CD4-positive, alpha-beta T cell treated with Interleukin-15 for 4 hours (primary cell): ENCODE results near the gene PFKFB4.
"Not testable (repeated sequence)": the region's sequence is repeated elsewhere in the genome, so short reads cannot be mapped to it uniquely, and the experiment has no call there.

Experiments
- DNase-seq: peaks from one replicate; pipeline ENCODE4 v3.0.0-alpha.2; 2020; ENCODE audit warnings: low spot score

Gene PFKFB4

DNA sequence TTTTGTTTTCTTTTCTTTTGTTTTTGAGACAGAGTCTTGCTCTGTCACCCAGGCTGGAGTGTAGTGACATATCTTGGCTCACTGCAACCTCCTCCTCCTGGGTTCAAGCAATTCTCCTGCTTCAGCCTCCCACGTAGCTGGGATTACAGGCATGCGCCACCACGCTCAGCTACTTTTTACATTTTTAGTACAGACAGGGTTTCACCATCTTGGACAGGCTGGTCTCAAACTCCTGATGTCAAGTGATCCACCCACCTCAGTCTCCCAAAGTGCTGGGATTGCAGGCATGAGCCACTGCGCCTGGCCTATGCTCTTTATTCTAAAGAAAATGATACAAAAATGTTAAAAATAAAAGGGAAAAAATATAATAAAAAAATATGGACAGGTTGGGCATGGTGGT, 25.9 kb downstream of the PFKFB4 start:
- not testable (repeated sequence) for DNase-seq

GRCh38 chr3:48528754-48529153, 27.8 kb downstream of the PFKFB4 start:
- DNase-seq: no peak

- no peak for DNase-seq
Observed at GRCh38 chr3:48528048-48528447, 28.6 kb downstream of the PFKFB4 start.

GRCh38 chr3:48524970-48525369, 31.6 kb downstream of the PFKFB4 start:
- no peak for DNase-seq

- no peak for DNase-seq
Observed at GRCh38 chr3:48521635-48522034, 35.0 kb downstream of the PFKFB4 start.

DNA sequence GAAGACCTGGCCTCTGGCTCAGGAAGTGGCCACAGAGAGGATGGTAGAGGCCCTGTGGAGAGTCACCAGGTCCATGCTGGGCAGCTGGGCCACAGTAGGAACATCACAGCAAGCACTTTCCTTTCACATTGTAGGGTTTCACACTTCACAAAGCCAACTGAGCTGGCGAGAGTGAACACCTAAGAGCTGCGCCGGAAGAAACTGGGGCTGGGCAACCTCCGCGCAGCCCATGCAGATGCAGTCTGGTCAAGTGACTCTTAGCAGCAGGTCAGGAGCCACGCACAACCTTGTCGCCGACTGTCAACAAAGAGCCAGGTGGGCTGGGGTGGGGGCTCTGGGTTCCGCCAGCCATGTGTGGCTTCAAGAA, 37.3 kb downstream of the PFKFB4 start:
- no peak for DNase-seq

GRCh38 chr3:48518638-48519276, 37.8 kb downstream of the PFKFB4 start:
- DNase-seq: no peak

- DNase-seq: no peak
Observed at GRCh38 chr3:48518069-48518468, 38.5 kb downstream of the PFKFB4 start.

DNA sequence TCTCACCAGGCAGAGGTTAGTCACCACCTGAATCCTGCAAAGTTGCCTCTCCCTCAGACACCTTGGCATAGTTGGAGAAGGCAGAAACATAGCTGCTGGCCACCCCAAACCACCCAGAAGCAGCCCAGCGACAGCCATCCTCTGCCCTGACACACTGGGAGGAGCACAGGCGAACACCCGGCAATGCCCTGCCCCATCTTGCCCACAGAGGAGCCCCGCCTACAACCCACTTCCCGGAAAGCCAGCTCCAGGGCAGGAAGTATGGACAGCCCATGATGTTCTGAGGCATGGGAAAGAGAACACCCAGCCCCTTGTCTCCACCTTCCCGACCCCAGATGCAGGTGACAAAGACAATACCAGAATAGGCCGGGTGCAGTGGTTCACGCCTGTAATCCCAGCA, 40.0 kb downstream of the PFKFB4 start:
- DNase-seq: peak; percentile 17

- peak; percentile 51 for DNase-seq
Observed at GRCh38 chr3:48514431-48515227, 42.0 kb downstream of the PFKFB4 start.

- DNase-seq: no peak
Observed at GRCh38 chr3:48511551-48511950, 45.1 kb downstream of the PFKFB4 start.

GRCh38 chr3:48507256-48508061, 49.1 kb downstream of the PFKFB4 start:
- peak; percentile 82 for DNase-seq

- DNase-seq: no peak
Observed at GRCh38 chr3:48505968-48506504, 50.6 kb downstream of the PFKFB4 start.

- DNase-seq: no peak
Observed at GRCh38 chr3:48505146-48505545, 51.5 kb downstream of the PFKFB4 start.

DNA sequence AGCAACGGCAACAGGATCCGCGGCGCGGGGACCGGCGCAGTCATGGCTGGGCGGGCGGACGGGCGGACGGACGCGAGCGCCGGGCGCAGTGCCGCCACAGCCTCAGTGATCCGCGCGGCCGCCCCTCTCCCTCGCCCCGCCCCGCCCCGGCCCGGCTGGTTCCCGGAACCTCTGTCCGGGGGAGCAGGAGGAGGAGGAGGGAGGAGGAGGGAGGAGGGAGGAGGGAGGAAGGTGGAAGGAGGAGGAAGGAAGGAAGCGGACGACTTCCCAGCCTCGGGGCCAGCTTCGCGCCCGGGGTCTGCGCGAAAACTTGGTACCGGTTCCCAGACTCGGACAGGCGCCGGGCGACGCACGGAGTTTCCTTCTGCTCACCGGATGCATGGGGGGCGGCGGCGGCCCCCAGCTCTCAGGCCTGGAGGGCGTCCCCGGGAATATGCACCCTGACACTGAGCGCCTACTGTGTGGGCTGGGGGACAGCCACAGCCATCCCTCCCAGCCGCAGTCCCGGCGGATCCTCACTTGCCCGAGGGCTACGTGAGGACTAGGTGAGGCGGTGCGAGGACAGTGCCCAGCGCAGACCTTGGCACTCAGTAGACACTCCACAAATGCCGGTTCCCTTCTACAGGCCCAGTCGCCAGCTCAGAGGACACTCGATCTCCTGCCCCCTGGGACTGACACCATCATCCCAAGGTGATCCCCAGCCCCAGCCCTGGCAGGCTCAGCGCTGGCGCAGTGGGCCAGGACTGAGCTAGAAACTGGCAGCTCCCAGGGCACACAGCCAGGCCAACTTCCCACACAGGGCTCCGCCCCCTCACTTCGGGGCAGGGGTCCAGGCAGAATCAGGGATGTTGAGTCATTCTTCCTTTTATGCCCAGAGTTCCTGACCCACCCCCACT, 52.3 kb downstream of the PFKFB4 start, which contains the start of gene SHISA5:
Gene SHISA5 (minus strand): TSS at position 124 of the 896 bp plus-strand sequence. CDS start 80 bp downstream, at position 44.
- DNase-seq: peak; percentile 44

- no peak for DNase-seq
Observed at GRCh38 chr3:48503401-48504050, 53.1 kb downstream of the PFKFB4 start.

- DNase-seq: no peak
Observed at GRCh38 chr3:48502728-48503168, 53.9 kb downstream of the PFKFB4 start.

GRCh38 chr3:48502121-48502520, 54.5 kb downstream of the PFKFB4 start:
- no peak for DNase-seq

DNA sequence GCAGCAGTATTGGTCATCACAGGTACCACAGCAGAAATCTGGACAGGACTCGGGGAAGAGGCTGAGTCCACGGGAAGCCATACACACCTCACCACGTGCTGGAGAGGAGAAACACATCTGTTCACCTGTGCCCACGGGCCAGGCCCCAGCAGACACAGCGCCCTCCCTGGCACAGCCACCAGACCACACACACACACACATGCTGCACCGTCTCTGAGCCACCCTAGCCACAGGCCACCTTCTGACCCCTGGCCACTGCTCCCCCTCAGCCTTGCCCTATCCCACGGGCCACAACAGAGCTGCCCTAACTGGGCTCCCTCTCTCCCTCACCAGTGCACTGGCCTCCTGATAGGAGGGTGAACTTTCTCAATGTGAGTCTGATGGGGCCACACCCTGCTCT, 55.4 kb downstream of the PFKFB4 start:
- no peak for DNase-seq

GRCh38 chr3:48500656-48501055, 55.9 kb downstream of the PFKFB4 start:
- DNase-seq: no peak

DNA sequence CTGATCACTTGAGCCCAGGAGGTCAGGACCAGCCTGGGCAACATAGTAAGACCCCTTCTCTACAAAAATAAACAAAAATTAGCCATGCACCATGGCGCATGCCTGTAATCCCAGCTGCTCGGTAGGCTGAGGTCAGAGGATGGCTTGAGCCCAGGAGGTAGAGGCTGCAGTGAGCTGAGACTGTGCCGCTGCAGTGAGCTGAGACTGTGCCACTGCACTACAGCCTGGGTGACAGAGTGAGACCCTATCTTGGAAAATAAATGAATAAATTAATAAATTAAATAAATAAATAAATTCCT, 63.5 kb downstream of the PFKFB4 start:
- DNase-seq: no peak
